Spleen (tissue), 11 donors: ENCODE measurements around the gene EPSTI1. TPM values are rescaled to one million over a fixed set of nuclear protein-coding genes. Genes with fewer than 3 reads are reported as not detected.

Experiments
- DNase-seq: peaks from one replicate; pipeline ENCODE4 v3.0.0-alpha.2; 2020
- H3K27ac ChIP-seq, 8 donors: fragments of 200-600 bp; sonication (generic) in 7 of 8; 1 replicate in 4 of 8; 2 replicates in 4 of 8; pipeline versions ENCODE4 v1.5.0 to v1.8.0; 2016 to 2021; ENCODE audit warnings: inconsistent platforms in 4 of 8, mild to moderate bottlenecking in 4 of 8, moderate library complexity in 1 of 8
- H3K27me3 ChIP-seq, 7 donors: fragments of 200-600 bp; sonication (generic) in 6 of 7; replicated peaks in 1 of 7; 1 replicate in 4 of 7; 2 replicates in 3 of 7; pipeline versions ENCODE4 v1.5.0 to v1.8.0; 2016 to 2021; ENCODE audit warnings: inconsistent platforms in 3 of 7, mild to moderate bottlenecking in 1 of 7
- H3K36me3 ChIP-seq, 6 donors: fragments of 200-600 bp; sonication (generic) in 5 of 6; 1 replicate in 4 of 6; 2 replicates in 2 of 6; pipeline versions ENCODE4 v1.5.0 to v1.8.0; 2016 to 2021; ENCODE audit warnings: inconsistent platforms in 2 of 6
- H3K4me1 ChIP-seq, 6 donors: fragments of 200-600 bp; sonication (generic) in 5 of 6; 1 replicate in 3 of 6; 2 replicates in 3 of 6; pipeline versions ENCODE4 v1.5.0 to v1.8.0; 2016 to 2021; ENCODE audit warnings: inconsistent platforms in 3 of 6
- H3K4me3 ChIP-seq, 8 donors: fragments of 200-600 bp; sonication (generic) in 7 of 8; 1 replicate in 4 of 8; 2 replicates in 4 of 8; pipeline versions ENCODE4 v1.5.0 to v1.8.0; 2016 to 2021; ENCODE audit warnings: inconsistent platforms in 4 of 8, mild to moderate bottlenecking in 4 of 8, moderate library complexity in 2 of 8
- H3K9me3 ChIP-seq, 8 donors: fragments of 200-600 bp; sonication (generic) in 7 of 8; 1 replicate in 4 of 8; 2 replicates in 4 of 8; pipeline versions ENCODE4 v1.5.0 to v1.8.0; 2016 to 2021; ENCODE audit warnings: inconsistent platforms in 4 of 8
- POLR2A ChIP-seq, 3 donors: fragments of 450-650 bp; IDR thresholded peaks; one replicate each; pipeline ENCODE4 v1.5.1; 2017; ENCODE audit warnings: antibody characterized with exemption in 3 of 3, mild to moderate bottlenecking in 1 of 3
- POLR2AphosphoS5 ChIP-seq, 3 donors: sonication (generic); formaldehyde crosslinking; IDR thresholded peaks; one replicate each; pipeline ENCODE4 v1.5.1; 2017; ENCODE audit warnings: antibody characterized with exemption in 3 of 3
- WGBS, 5 donors: extraction: QIAGEN DNeasy Blood & Tissue Kit in 3 of 5; methylation state at CpG; one replicate each; pipeline versions ENCODE4 v1.1.5 to v1.1.7; 2013 to 2018; 5-methylcytosine and 5-hydroxymethylcytosine counted together
- intact Hi-C: fragments of 100-400 bp; cut with DNase I; formaldehyde crosslinking; loops from one replicate; pipeline ENCODE4 v1.15.0; 2023; ENCODE audit warnings: low total_unique reads
- polyA plus RNA-seq, 3 donors: library from polyadenylated mRNA; stranded (reverse); fragments of 200-250 nt; gene quantifications; one replicate each; pipeline ENCODE4 v1.2.1, GENCODE V29; 2013
- total RNA-seq, 7 donors: library from RNA; depleted of rRNA in 3 of 7; stranded (reverse); fragments of >200 nt in 3 of 7; fragmentation: NEBNext Ultra II Directional in 4 of 7; extraction: Animal tissue kit (Norgen Biotek cat#: 25700) in 4 of 7; gene quantifications; one replicate each; pipeline versions ENCODE4 v1.1.0 to v1.2.1, GENCODE V29; 2016 to 2021
- TF ChIP-seq, protein P1 (sequence below), 11 experiments: fragments of 200-600 bp in 7 of 11; fragments of 450-650 bp in 4 of 11; sonication (generic) in 4 of 11; IDR thresholded peaks in 8 of 11; conservative IDR thresholded peaks in 3 of 11; 1 replicate in 7 of 11; 2 replicates in 4 of 11; pipeline versions ENCODE4 v1.4.0 to v1.8.0; 2016 to 2021; ENCODE audit warnings: antibody characterized with exemption in 11 of 11, inconsistent platforms in 4 of 11, mild to moderate bottlenecking in 1 of 11
- donor health status: healthy with polysubstance abuse.
- donor health status: DM: no; HTN: no; CAD: no; lungs with moderate emphysema.
- donor health status: DM: no; HTN: no; CAD: no.
- donor health status: Bipolar disorder and iron deficiency.
- donor health status: healthy.
- donor health status: DM: no; HTN: no; CAD: no.
- donor health status: DM: yes; HTN: yes; CAD: no.

Gene EPSTI1
- total and polyA plus RNA-seq, 10 donors = 9.9 to 50.2 (median 20.1) TPM

DNA sequence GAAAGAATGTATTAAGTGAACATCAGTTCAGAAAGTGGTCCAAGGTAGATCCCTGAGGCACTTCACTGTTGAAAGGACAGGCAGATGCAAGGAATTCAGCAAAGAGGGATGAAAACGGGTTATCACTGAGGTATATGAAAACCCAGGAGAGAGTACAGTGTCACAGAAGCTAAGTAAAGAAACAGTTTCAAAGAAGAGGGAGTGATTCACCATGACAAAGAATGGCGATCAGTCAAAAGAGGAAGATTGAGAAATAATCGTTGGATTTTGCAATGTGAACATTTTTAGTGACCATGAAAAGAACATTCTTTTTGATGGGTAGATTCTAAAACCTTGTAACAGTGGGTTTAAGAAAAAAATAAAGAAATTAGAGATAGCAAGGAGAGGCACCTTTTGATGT is 99.3 kb downstream of the EPSTI1 start:
- 51 to 70% (median 69%) methylated on average over 3 of the region's 3 CpGs for WGBS, 5 donors
- DNase-seq = no peak
- H3K27me3 ChIP-seq = no peaks in the 10 kb centered on the region
- H3K4me1 ChIP-seq = peaks cover 0 to 6% (median 0%) of the 10 kb centered on the region in 6 donors
- intact Hi-C loops = no loop called here
- H3K4me3 ChIP-seq = no peak overlapping the region
- H3K36me3 ChIP-seq = peaks cover 0 to 100% (median 43%) of the 10 kb centered on the region in 6 donors
- TF ChIP-seq POLR2A (IDR thresholded peaks at IDR 0.05) (no peak), POLR2AphosphoS5 (IDR thresholded peaks at IDR 0.05) (no peak)
- TF ChIP-seq, protein P1, sequence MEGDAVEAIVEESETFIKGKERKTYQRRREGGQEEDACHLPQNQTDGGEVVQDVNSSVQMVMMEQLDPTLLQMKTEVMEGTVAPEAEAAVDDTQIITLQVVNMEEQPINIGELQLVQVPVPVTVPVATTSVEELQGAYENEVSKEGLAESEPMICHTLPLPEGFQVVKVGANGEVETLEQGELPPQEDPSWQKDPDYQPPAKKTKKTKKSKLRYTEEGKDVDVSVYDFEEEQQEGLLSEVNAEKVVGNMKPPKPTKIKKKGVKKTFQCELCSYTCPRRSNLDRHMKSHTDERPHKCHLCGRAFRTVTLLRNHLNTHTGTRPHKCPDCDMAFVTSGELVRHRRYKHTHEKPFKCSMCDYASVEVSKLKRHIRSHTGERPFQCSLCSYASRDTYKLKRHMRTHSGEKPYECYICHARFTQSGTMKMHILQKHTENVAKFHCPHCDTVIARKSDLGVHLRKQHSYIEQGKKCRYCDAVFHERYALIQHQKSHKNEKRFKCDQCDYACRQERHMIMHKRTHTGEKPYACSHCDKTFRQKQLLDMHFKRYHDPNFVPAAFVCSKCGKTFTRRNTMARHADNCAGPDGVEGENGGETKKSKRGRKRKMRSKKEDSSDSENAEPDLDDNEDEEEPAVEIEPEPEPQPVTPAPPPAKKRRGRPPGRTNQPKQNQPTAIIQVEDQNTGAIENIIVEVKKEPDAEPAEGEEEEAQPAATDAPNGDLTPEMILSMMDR (IDR thresholded peaks at IDR 0.05 in 8 of 11, conservative IDR thresholded peaks at IDR 0.05 in 3 of 11) = no peak
- no peak overlapping the region for H3K27ac ChIP-seq
- no peaks in the 10 kb centered on the region for H3K9me3 ChIP-seq

GRCh38 chr13:42891591-42891990 is 100.5 kb downstream of the EPSTI1 start:
- H3K4me3 ChIP-seq = no peak overlapping the region
- peaks cover 0 to 6% (median 0%) of the 10 kb centered on the region in 6 donors for H3K4me1 ChIP-seq
- no peaks in the 10 kb centered on the region for H3K27me3 ChIP-seq
- DNase-seq = no peak
- 91 to 100% (median 94%) methylated on average over 3 of the region's 3 CpGs for WGBS, 5 donors
- H3K36me3 ChIP-seq = peaks cover 0 to 100% (median 46%) of the 10 kb centered on the region in 6 donors
- intact Hi-C loops = no loop called here
- H3K9me3 ChIP-seq = no peaks in the 10 kb centered on the region
- no peak for TF ChIP-seq POLR2AphosphoS5 (IDR thresholded peaks at IDR 0.05)
- TF ChIP-seq POLR2A (IDR thresholded peaks at IDR 0.05) = no peak
- TF ChIP-seq, protein P1 (IDR thresholded peaks at IDR 0.05 in 8 of 11, conservative IDR thresholded peaks at IDR 0.05 in 3 of 11) = no peak
- no peak overlapping the region for H3K27ac ChIP-seq

GRCh38 chr13:42885325-42885724 is 106.7 kb downstream of the EPSTI1 start:
- 87 to 96% (median 92%) methylated on average over 8 of the region's 8 CpGs for WGBS, 5 donors
- peaks cover 0 to 13% (median 0%) of the 10 kb centered on the region in 6 donors for H3K4me1 ChIP-seq
- H3K27me3 ChIP-seq = no peaks in the 10 kb centered on the region
- no peaks in the 10 kb centered on the region for H3K9me3 ChIP-seq
- H3K4me3 ChIP-seq = no peak overlapping the region
- TF ChIP-seq, protein P1 (IDR thresholded peaks at IDR 0.05 in 8 of 11, conservative IDR thresholded peaks at IDR 0.05 in 3 of 11) = no peak
- no peak for TF ChIP-seq POLR2AphosphoS5 (IDR thresholded peaks at IDR 0.05)
- no peak for TF ChIP-seq POLR2A (IDR thresholded peaks at IDR 0.05)
- H3K27ac ChIP-seq = no peak overlapping the region
- intact Hi-C loops = no loop called here
- no peak for DNase-seq
- H3K36me3 ChIP-seq = peaks cover 0 to 52% (median 24%) of the 10 kb centered on the region in 6 donors

GRCh38 chr13:42883771-42884467 is 108.1 kb downstream of the EPSTI1 start:
- DNase-seq = no peak
- H3K36me3 ChIP-seq = peaks cover 0 to 39% (median 19%) of the 10 kb centered on the region in 6 donors
- 45 to 61% (median 55%) methylated on average over 6 of the region's 6 CpGs for WGBS, 5 donors

More at GRCh38 chr13:42883771-42884467, 108.1 kb downstream of the EPSTI1 start:
- Histone ChIP-seq H3K4me1 (peaks cover 0 to 13% (median 0%) of the 10 kb centered on the region in 6 donors), H3K27me3 (no peaks in the 10 kb centered on the region), H3K9me3 (no peaks in the 10 kb centered on the region), H3K27ac (no peak overlapping the region), H3K4me3 (no peak overlapping the region)
- intact Hi-C loops = no loop called here
- TF ChIP-seq POLR2AphosphoS5 (IDR thresholded peaks at IDR 0.05) (no peak), POLR2A (IDR thresholded peaks at IDR 0.05) (no peak)
- TF ChIP-seq, protein P1 (IDR thresholded peaks at IDR 0.05 in 8 of 11, conservative IDR thresholded peaks at IDR 0.05 in 3 of 11) = no peak
